Glutamatergic neuron (in vitro differentiated cells): Measurements from ENCODE around the gene TMEM9B. TPM values are rescaled to one million over a fixed set of nuclear protein-coding genes. Genes with fewer than 3 reads are reported as not detected.
"Not testable (repeated sequence)": the region's sequence is repeated elsewhere in the genome, so short reads cannot be mapped to it uniquely, and the experiment has no call there.

Experiments used
- DNase-seq: peaks from one replicate; pipeline ENCODE4 v3.0.0; 2022
- H3K27ac Mint-ChIP-seq: one replicate; pipeline ENCODE4 v1.8.0; 2020; ENCODE audit warnings: mild to moderate bottlenecking, mixed read lengths, inconsistent platforms; ENCODE audit not compliant: unreplicated experiment
- H3K27me3 Mint-ChIP-seq: one replicate; pipeline ENCODE4 v1.8.0; 2020; ENCODE audit warnings: mild to moderate bottlenecking, moderate library complexity, mixed read lengths, inconsistent platforms; ENCODE audit not compliant: unreplicated experiment
- H3K36me3 Mint-ChIP-seq: one replicate; pipeline ENCODE4 v1.8.0; 2020; ENCODE audit warnings: mild to moderate bottlenecking, mixed read lengths, inconsistent platforms; ENCODE audit not compliant: unreplicated experiment
- H3K4me1 Mint-ChIP-seq: one replicate; pipeline ENCODE4 v1.8.0; 2020; ENCODE audit warnings: mild to moderate bottlenecking, low read depth, mixed read lengths, inconsistent platforms; ENCODE audit not compliant: unreplicated experiment
- H3K4me3 Mint-ChIP-seq: one replicate; pipeline ENCODE4 v1.8.0; 2020; ENCODE audit warnings: mild to moderate bottlenecking, mixed read lengths, inconsistent platforms; ENCODE audit not compliant: unreplicated experiment
- H3K9me3 Mint-ChIP-seq: one replicate; pipeline ENCODE4 v1.8.0; 2020; ENCODE audit warnings: mild to moderate bottlenecking, moderate library complexity, mixed read lengths, inconsistent platforms; ENCODE audit not compliant: unreplicated experiment
- total RNA-seq: library from RNA; stranded (reverse); fragmentation: NEBNext Ultra II Directional; extraction: Animal tissue kit (Norgen Biotek cat#: 25700); gene quantifications from one replicate; pipeline ENCODE4 v1.2.1, GENCODE V29; 2021; ENCODE audit not compliant: unreplicated experiment
- TF ChIP-seq, protein P1 (sequence below): fragments of 200-600 bp; sonication (generic); IDR thresholded peaks from one replicate; pipeline ENCODE4 v1.5.0; 2021; ENCODE audit not compliant: partially characterized antibody, unreplicated experiment

The TMEM9B gene
- total RNA-seq, 1 donor from 2014 or later, result 31.3 TPM

- no peaks in the 10 kb centered on the region for H3K4me1 Mint-ChIP-seq
- no peak overlapping the region for H3K27ac Mint-ChIP-seq
- H3K9me3 Mint-ChIP-seq, result no peaks in the 10 kb centered on the region
- no peak overlapping the region for H3K4me3 Mint-ChIP-seq
- TF ChIP-seq, protein P1, sequence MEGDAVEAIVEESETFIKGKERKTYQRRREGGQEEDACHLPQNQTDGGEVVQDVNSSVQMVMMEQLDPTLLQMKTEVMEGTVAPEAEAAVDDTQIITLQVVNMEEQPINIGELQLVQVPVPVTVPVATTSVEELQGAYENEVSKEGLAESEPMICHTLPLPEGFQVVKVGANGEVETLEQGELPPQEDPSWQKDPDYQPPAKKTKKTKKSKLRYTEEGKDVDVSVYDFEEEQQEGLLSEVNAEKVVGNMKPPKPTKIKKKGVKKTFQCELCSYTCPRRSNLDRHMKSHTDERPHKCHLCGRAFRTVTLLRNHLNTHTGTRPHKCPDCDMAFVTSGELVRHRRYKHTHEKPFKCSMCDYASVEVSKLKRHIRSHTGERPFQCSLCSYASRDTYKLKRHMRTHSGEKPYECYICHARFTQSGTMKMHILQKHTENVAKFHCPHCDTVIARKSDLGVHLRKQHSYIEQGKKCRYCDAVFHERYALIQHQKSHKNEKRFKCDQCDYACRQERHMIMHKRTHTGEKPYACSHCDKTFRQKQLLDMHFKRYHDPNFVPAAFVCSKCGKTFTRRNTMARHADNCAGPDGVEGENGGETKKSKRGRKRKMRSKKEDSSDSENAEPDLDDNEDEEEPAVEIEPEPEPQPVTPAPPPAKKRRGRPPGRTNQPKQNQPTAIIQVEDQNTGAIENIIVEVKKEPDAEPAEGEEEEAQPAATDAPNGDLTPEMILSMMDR, result no peak
- no peak for DNase-seq
- H3K27me3 Mint-ChIP-seq, result peaks cover 2% of the 10 kb centered on the region
- H3K36me3 Mint-ChIP-seq, result peaks cover 9% of the 10 kb centered on the region
Measured at GRCh38 chr11:8985462-8985861, 21.2 kb upstream of the TMEM9B start.

- no peaks in the 10 kb centered on the region for H3K9me3 Mint-ChIP-seq
- H3K36me3 Mint-ChIP-seq, result peaks cover 9% of the 10 kb centered on the region
- no peaks in the 10 kb centered on the region for H3K27me3 Mint-ChIP-seq
- H3K27ac Mint-ChIP-seq, result no peak overlapping the region
- no peak for DNase-seq
- no peaks in the 10 kb centered on the region for H3K4me1 Mint-ChIP-seq
- no peak overlapping the region for H3K4me3 Mint-ChIP-seq
- TF ChIP-seq, protein P1, result no peak
Measured at GRCh38 chr11:8983552-8983951, 19.3 kb upstream of the TMEM9B start.

GRCh38 chr11:8980485-8980884 lies 16.2 kb upstream of the TMEM9B start:
- no peak for DNase-seq
- TF ChIP-seq, protein P1, result no peak
- peaks cover 2% of the 10 kb centered on the region for H3K9me3 Mint-ChIP-seq
- H3K27me3 Mint-ChIP-seq, result no peaks in the 10 kb centered on the region
- no peak overlapping the region for H3K4me3 Mint-ChIP-seq
- no peak overlapping the region for H3K27ac Mint-ChIP-seq
- no peaks in the 10 kb centered on the region for H3K4me1 Mint-ChIP-seq
- peaks cover 5% of the 10 kb centered on the region for H3K36me3 Mint-ChIP-seq

- not testable (repeated sequence) for H3K36me3 Mint-ChIP-seq, H3K27ac Mint-ChIP-seq, H3K4me1 Mint-ChIP-seq, DNase-seq, H3K4me3 Mint-ChIP-seq, H3K9me3 Mint-ChIP-seq, H3K27me3 Mint-ChIP-seq
Measured at GRCh38 chr11:8979365-8979764, 15.1 kb upstream of the TMEM9B start.

- no peak for DNase-seq
- Mint-ChIP-seq H3K27me3 (no peaks in the 10 kb centered on the region), H3K4me3 (no peak overlapping the region), H3K36me3 (peaks cover 4% of the 10 kb centered on the region), H3K27ac (no peak overlapping the region), H3K4me1 (no peaks in the 10 kb centered on the region), H3K9me3 (peaks cover 2% of the 10 kb centered on the region)
- TF ChIP-seq, protein P1, result no peak
Measured at GRCh38 chr11:8973121-8973520, 8.9 kb upstream of the TMEM9B start.

DNA sequence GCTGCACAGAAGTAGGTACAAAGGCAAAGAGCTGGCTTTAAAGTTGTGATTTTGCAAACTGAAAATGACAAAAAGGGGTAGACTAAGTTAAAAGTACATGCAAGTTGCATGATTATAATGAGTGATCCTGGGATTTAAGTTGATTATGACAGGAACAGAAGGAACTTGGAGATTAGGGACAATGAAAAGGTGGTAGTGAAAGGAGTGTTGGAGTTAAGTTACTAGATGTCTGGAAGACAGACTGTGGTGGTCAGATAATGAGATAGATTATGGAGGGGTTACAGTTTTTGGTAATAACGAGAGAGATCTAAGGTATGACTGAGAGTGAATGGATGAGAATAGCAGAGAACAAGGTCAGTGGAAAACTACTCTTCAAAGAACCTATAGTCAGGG lies 7.7 kb upstream of the TMEM9B start:
- H3K27me3 Mint-ChIP-seq, result no peaks in the 10 kb centered on the region
- no peaks in the 10 kb centered on the region for H3K4me1 Mint-ChIP-seq
- H3K4me3 Mint-ChIP-seq, result no peak overlapping the region
- H3K36me3 Mint-ChIP-seq, result peaks cover 4% of the 10 kb centered on the region
- no peak for DNase-seq
- peaks cover 2% of the 10 kb centered on the region for H3K9me3 Mint-ChIP-seq
- no peak overlapping the region for H3K27ac Mint-ChIP-seq
- TF ChIP-seq, protein P1, result no peak
